HAP-1 (cell line): ENCODE data around the gene S100A7A.

Source experiments
- DNase-seq, 2 experiments: peaks; one replicate each; pipeline ENCODE4 v3.0.0-alpha.2; 2016 to 2020; ENCODE audit warnings: low spot score in 2 of 2
- H3K27me3 ChIP-seq: fragments of 250-450 bp; sonication (Bioruptor Pico); 2 replicates; pipeline ENCODE4 v1.5.1; 2020; ENCODE audit warnings: low read depth, mild to moderate bottlenecking, moderate library complexity
- H3K36me3 ChIP-seq: fragments of 250-450 bp; sonication (Bioruptor Pico); replicated peaks from 2 replicates; pipeline ENCODE4 v1.5.1; 2020; ENCODE audit warnings: mild to moderate bottlenecking
- H3K4me1 ChIP-seq: fragments of 250-450 bp; sonication (Bioruptor Pico); 2 replicates; pipeline ENCODE4 v1.5.1; 2020; ENCODE audit warnings: mild to moderate bottlenecking
- H3K4me3 ChIP-seq: fragments of 250-450 bp; sonication (Bioruptor Pico); 2 replicates; pipeline ENCODE4 v1.5.1; 2020; ENCODE audit warnings: mild to moderate bottlenecking, moderate library complexity
- H3K9me3 ChIP-seq: fragments of 250-450 bp; sonication (Bioruptor Pico); 2 replicates; pipeline ENCODE4 v1.5.1; 2020; ENCODE audit warnings: mild to moderate bottlenecking, moderate library complexity
- in situ Hi-C: fragments of 300-500 bp; cut with MboI; formaldehyde crosslinking; loops from 3 replicates; pipeline ENCODE4 v1.14.3; 2020; ENCODE audit warnings: low sequenced_read_pairs, inconsistent platforms, mixed read lengths

S100A7A gene

DNA sequence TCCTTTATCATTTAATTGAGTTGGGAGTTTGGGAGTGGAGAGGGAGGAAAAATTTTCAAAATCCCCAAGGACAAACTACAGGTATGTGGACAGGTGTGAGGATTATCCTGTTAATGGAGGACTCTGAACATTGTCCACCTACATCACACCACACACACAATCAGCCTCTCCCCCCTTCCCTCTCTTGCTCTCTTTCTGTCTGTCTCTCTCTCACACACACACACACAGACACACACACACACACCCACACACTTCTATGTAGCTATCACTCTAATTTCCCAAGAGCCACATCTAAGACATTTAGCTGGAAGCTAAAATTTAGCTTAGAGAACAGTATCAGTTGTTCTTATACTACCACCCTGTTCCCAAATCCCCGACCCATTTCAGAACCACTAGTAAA, 26.9 kb upstream of the S100A7A start:
- H3K27me3 ChIP-seq, result no peaks in the 10 kb centered on the region
- no peaks in the 10 kb centered on the region for H3K36me3 ChIP-seq
- in situ Hi-C loops, result no loop called here
- no peak overlapping the region for H3K4me3 ChIP-seq
- H3K4me1 ChIP-seq, result no peaks in the 10 kb centered on the region
- H3K9me3 ChIP-seq, result no peaks in the 10 kb centered on the region
- no peak for DNase-seq

DNA sequence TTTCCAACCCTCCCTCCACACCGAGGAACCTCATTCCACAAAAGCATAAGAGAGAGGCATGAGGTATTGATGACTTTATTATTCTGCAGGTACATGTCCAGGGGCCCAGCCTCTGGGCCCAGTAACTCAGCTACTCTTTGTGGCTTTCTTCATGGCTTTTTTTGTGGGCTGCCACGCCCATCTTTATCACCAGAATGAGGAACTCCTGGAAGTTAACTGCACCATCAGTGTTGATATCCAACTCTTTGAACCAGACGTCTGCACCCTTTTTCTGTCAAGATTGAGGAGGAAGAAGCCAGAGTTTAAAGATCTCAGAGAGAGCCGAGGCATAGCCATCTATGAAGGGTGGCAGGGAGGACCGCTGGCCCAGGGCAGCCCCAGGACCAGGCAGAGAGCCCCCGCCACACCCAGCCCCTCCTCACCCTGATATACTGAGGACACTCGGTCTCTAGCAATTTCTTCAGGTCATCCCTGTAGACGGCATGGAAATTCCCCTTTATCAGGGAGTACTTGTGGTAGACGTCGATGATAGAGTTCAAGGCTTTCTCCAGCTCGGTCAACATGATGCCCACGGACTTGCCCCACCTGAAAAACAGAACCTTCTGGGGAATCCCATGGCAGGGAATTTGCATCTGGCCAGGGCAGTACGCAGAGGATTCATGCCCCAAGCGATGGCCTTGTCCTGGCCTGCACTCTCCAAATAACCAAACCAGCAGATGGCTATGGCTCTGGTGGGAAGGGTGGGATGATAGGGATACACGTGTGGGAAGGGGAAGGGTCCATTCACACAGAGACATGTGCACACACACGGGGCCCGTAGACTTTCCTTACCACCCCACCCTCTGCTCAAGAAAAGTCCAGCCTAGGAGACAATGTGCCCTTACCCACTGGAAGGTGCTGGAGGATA, 26.1 kb upstream of the S100A7A start:
- no peaks in the 10 kb centered on the region for H3K4me1 ChIP-seq
- in situ Hi-C loops, result no loop called here
- no peak overlapping the region for H3K4me3 ChIP-seq
- no peaks in the 10 kb centered on the region for H3K27me3 ChIP-seq
- H3K36me3 ChIP-seq, result no peaks in the 10 kb centered on the region
- no peak for DNase-seq
- no peaks in the 10 kb centered on the region for H3K9me3 ChIP-seq

DNA sequence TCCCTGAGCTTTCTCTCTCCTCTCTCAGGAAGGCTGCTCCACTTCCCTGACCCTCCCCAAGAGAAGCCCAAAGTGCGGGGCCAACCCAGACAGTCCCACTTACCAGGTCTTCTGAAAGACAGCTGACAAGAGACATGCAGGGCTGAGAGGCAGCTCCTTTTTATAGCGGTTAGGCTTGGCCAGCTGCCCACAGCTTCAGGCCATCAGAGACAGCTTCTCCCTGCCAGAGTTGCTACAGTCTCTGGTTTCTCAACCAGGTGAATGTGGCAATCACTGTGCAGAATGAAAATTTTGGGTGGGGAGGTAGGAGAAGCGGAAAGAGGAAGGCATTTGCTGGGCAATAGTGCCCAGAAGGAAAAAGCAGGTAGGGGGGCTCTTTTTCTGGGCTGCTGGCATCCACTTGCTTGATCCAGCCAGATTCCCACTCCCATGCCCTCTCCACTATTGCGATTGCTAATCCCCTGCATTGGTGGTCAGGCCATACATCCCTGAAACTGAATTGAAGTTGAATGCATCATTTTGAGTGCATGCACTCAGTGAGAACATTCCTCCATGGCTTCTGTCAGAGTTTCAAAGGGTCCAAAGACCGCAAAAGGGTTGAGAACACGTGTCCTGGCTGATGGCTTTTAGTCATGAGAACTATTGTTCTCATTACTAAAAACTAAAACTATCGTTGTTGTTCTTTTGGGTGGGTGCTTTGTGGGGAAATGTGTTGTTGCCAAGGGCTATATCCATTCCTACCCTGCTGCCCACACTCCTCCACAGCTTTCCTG, 25.2 kb upstream of the S100A7A start, which contains the start of gene S100A8:
S100A8 (minus strand) TSS at position 136 of the 773 bp plus-strand sequence. CDS start 538 bp downstream, outside the sequence.
- DNase-seq, result no peak
- no peaks in the 10 kb centered on the region for H3K9me3 ChIP-seq
- H3K4me3 ChIP-seq, result no peak within 1 kb of the TSS
- no peaks in the 10 kb centered on the region for H3K36me3 ChIP-seq
- no peaks in the 10 kb centered on the region for H3K4me1 ChIP-seq
- in situ Hi-C loops, result no loop called here
- 0 out of 2 replicates have a peak, but pooled peaks cover under 1% of the 10 kb centered on the region for H3K27me3 ChIP-seq

DNA sequence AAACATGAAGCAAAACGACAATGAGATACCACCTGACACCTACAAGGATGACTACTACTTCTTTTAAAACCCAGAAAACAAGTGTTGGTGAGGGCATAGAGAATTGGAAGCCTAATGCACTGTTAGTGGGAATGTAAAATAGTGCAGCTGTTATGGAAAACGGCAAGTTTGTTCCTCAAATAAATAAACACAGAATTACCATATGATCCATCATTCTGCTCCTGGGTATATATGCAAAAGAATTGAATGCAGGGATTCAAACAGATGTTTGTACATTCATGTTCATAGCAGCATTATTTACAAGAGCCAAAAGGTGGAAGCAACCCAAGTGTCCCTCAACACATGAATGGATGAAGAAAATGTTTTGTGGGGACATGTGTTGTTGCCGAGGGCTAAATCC, 24.1 kb upstream of the S100A7A start:
- H3K4me1 ChIP-seq, result no peaks in the 10 kb centered on the region
- no peaks in the 10 kb centered on the region for H3K9me3 ChIP-seq
- H3K27me3 ChIP-seq, result 0 out of 2 replicates have a peak, but pooled peaks cover 5% of the 10 kb centered on the region
- H3K36me3 ChIP-seq, result no peaks in the 10 kb centered on the region
- in situ Hi-C loops, result no loop called here
- H3K4me3 ChIP-seq, result no peak overlapping the region
- DNase-seq, result no peak

DNA sequence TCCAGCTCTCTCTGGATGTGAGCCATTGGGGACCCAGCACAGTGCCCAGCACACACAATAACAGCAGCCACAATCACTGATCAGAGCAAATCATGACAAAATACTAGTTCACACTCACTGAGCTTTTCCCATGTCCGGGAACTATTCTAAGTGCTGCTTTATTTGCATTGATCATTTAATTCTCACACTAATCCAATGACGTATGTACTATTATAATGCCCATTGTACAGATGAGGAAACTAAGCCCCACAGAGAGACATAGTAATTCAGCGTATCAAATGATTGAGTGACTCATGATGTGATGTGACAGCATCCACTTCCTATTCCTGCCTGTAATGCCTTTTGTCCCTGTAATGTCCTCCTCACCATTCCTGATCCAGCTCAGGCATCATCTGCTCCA, 23.5 kb upstream of the S100A7A start:
- Histone ChIP-seq H3K4me1 (no peaks in the 10 kb centered on the region), H3K27me3 (peaks cover 5% of the 10 kb centered on the region; the same call in 1 of the 2 replicates), H3K9me3 (no peaks in the 10 kb centered on the region), H3K36me3 (no peaks in the 10 kb centered on the region), H3K4me3 (no peak overlapping the region)
- in situ Hi-C loops, result no loop called here
- no peak for DNase-seq

DNA sequence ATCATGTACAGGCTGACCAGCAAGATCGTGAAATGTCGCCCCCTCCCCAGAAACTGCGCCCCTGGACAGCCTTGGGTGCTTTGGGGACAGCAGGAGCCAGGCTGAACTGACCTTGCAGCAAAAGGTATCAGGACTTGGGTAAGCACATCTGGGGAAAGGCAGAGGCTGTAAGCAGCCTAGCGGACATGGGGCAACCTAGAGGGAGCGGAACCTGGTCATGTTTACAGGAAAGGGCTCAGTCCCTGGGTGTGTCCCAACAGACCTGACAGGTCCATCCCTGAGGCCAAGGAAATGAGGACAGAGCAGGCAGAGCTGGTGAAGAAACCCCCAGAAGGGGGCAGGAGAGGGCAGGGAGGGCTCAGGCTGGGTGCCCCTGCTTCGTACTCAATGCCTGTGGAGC, 22.4 kb upstream of the S100A7A start:
- no peak overlapping the region for H3K4me3 ChIP-seq
- DNase-seq, result no peak
- in situ Hi-C loops, result no loop called here
- no peaks in the 10 kb centered on the region for H3K36me3 ChIP-seq
- H3K4me1 ChIP-seq, result no peaks in the 10 kb centered on the region
- no peaks in the 10 kb centered on the region for H3K9me3 ChIP-seq
- peaks cover 5% of the 10 kb centered on the region; the same call in 1 of the 2 replicates for H3K27me3 ChIP-seq

DNA sequence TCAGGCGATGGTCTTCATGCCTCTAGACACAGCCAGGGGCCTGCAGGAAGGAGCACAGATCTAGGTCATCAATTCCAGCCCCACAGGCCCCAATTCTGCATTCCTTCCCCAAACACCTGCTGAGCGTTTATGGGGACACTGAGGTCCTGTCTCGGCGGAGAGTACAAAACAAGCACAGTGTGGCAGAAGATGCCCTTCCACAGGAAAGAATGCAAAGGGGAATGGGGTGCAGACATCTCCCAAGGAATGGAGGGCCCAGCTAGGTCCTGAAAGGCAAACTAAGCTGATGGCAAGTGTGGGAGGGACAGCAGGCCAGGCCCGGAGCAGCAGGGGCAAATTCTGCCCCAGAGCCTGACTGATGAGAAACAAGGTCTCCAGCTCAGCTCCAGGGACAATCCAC, 21.9 kb upstream of the S100A7A start:
- H3K9me3 ChIP-seq, result no peaks in the 10 kb centered on the region
- no peaks in the 10 kb centered on the region for H3K36me3 ChIP-seq
- no peak overlapping the region for H3K4me3 ChIP-seq
- peaks cover 5% of the 10 kb centered on the region; the same call in 1 of the 2 replicates for H3K27me3 ChIP-seq
- in situ Hi-C loops, result no loop called here
- no peak for DNase-seq
- H3K4me1 ChIP-seq, result no peaks in the 10 kb centered on the region

DNA sequence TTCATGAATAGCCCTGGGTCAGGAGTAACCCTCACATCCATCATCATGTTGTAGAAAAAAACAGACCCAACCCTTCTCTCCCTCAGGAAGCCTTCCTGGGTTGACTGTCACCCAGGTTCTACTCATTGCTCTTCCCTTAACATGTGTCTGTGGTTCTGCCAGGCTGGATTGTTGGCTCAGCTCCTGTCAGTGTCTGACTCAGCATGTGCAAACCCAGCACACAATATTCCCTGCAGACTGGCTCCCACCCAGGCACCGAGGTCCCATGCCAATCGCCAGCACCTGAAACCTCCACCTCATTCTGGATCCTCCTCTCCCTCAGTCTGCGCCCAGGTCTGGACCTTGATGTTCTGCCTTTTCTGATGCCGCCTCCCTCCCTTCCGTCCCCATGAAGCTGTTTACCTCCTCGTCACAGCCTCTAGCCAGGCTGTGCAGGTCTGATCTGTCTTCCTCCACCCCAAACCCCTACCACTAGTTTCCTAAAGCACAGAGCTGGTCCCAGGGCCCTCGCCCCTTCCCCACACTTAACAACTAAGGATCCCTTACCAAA, 21.1 kb upstream of the S100A7A start:
- no peak for DNase-seq
- Histone ChIP-seq H3K36me3 (no peaks in the 10 kb centered on the region), H3K27me3 (peaks cover 5% of the 10 kb centered on the region; the same call in 1 of the 2 replicates), H3K4me1 (no peaks in the 10 kb centered on the region), H3K9me3 (no peaks in the 10 kb centered on the region), H3K4me3 (no peak overlapping the region)
- in situ Hi-C loops, result no loop called here

DNA sequence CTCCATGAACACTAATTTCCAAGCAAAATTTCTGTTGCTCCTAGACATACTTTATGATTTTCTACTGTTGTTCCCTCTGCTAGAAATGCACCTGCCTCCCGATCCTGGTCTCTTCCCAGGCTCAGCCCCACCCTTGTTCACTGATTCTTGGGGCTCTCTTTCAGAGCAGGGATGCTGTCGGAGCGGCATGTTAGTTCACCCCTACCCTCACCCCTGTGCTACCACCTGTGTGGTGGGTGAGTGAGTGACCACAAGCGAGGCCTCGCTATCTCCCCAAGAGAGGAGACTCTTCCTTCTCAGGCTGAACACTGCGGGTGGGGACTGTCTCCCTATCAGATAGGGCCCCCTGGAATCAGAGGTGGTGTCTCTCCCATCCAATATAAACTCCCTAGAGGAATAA, 20.5 kb upstream of the S100A7A start:
- Histone ChIP-seq H3K4me3 (no peak overlapping the region), H3K4me1 (no peaks in the 10 kb centered on the region), H3K36me3 (no peaks in the 10 kb centered on the region), H3K9me3 (no peaks in the 10 kb centered on the region), H3K27me3 (peaks cover 5% of the 10 kb centered on the region; the same call in 1 of the 2 replicates)
- DNase-seq, result no peak
- in situ Hi-C loops, result no loop called here

DNA sequence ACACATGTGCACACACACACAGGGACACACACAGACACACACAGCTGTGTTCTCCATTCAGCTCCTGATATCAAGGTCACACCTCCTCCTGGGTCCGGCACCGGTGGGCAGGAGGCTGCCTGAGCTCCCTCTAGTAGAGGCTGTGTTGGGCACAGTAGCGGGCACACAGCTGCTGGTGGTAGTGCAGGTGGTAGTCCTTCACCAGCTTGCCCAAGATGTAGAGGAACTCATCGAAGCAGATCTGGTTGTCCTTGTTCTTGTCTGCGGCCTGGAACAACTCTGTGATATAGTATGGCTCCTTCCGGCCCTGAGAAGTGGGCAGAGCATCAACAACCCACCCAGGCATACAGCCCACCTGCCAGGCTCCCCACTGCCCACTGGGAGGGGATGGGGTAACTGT, 19.9 kb upstream of the S100A7A start:
- no peaks in the 10 kb centered on the region for H3K9me3 ChIP-seq
- DNase-seq, result no peak
- H3K4me3 ChIP-seq, result no peak overlapping the region
- H3K4me1 ChIP-seq, result no peaks in the 10 kb centered on the region
- peaks cover 5% of the 10 kb centered on the region; the same call in 1 of the 2 replicates for H3K27me3 ChIP-seq
- in situ Hi-C loops, result no loop called here
- H3K36me3 ChIP-seq, result no peaks in the 10 kb centered on the region

DNA sequence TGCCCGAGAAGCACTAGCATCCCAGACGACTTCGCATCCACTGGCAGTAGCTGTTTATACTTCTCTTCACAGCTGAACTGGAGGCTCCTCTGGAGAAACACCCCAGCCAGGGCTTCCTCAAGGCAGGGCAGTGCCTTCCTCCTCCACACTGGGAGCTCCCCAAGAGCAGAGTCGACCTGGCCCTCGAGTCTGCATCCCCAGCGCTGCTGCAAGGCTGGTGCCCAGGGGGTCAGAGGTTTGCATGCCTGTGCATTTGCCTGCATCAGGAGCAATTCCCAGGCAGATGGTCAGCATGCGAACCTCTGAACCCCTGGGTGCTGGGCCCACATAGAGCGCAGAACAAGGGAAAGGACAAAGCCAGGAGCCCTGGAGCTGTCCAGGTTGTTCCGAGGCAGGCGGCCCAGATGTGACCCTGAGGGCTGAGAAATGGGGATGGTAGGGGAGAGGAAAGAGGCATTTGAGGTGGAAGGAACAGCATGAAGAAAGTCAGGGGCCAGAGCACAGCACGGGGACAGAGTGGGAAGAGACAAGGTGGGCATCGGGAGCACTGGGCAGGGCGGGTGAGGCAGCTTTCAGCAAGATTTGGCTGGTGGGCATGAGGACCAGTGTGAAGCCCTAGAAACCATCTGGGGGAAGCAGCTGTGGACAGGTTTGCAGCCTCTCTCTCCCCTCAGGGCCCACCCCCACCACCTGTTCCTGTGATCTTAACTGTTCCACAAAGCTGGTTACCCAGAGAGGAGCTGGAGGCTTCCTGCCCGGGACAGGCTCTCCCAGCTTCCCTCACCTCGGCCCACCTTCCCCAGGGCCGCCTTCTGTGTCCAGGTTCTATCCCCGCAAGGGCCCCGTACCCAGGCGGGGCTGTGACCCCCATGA, 19.0 kb upstream of the S100A7A start:
- Histone ChIP-seq H3K36me3 (no peaks in the 10 kb centered on the region), H3K27me3 (peaks cover 11% of the 10 kb centered on the region; the same call in 1 of the 2 replicates), H3K4me1 (no peaks in the 10 kb centered on the region), H3K9me3 (no peaks in the 10 kb centered on the region), H3K4me3 (no peak overlapping the region)
- no peak for DNase-seq
- in situ Hi-C loops, result no loop called here

DNA sequence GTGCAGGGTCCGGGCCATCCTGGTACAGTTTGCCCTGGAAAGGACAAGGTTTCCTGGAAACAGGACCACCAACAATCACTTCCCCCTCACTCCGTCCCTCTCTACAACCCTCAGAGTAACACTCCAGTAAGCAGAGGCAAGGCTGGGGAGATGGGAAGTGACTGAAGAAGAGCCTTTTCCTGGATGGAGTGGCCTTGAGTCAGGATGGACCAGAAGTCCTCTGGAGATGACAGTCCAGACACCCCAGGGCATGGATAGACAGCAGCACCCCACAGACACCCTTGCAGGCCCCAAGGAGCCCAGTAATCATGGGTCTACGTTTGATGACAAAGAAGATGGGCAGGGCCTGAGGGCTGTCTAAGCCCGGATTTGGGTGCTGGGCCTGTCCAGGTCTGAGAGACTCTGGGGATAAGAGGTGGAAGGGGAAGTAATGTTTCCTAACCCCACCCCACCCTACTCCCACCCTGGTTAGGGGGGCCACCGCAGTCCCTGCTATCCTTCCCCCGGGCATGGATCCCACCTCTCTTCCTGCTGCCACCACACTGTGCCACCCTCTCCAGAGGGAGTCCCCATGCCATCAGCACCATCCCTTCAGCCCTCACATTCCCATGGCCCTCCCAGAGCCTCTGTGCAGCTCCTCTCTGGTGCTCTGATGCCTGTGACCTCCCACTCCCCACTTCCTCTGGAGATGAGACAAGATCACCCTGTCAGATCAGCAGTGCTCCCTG, 18.2 kb upstream of the S100A7A start:
- H3K4me1 ChIP-seq, result no peaks in the 10 kb centered on the region
- DNase-seq, result no peak
- no peaks in the 10 kb centered on the region for H3K36me3 ChIP-seq
- H3K27me3 ChIP-seq, result peaks cover 11% of the 10 kb centered on the region; the same call in 1 of the 2 replicates
- no peak overlapping the region for H3K4me3 ChIP-seq
- in situ Hi-C loops, result no loop called here
- no peaks in the 10 kb centered on the region for H3K9me3 ChIP-seq
